ENCODE results near the gene PRELID1.

- TF ChIP-seq POLR2A (IDR thresholded peaks at IDR 0.05) (no peak), CTCF (IDR thresholded peaks at IDR 0.05 in 8 of 11, conservative IDR thresholded peaks at IDR 0.05 in 3 of 11) (no peak), POLR2AphosphoS5 (IDR thresholded peaks at IDR 0.05) (peak in 1 of 3 donors; percentile 53)
Measured at GRCh38 chr5:177265395-177265794, 38.2 kb upstream of the PRELID1 start.
